Hematopoietic multipotent progenitor cell treated with erythropoietin and hydrocortisone succinate and interleukin-3 and kit ligand, for 15 days (in vitro differentiated cells): ENCODE data around the gene YOD1.

Experiments used
- DNase-seq: peaks from one replicate; pipeline ENCODE4 v3.0.0-alpha.2; 2015; ENCODE audit warnings: low spot score

Gene YOD1

DNA sequence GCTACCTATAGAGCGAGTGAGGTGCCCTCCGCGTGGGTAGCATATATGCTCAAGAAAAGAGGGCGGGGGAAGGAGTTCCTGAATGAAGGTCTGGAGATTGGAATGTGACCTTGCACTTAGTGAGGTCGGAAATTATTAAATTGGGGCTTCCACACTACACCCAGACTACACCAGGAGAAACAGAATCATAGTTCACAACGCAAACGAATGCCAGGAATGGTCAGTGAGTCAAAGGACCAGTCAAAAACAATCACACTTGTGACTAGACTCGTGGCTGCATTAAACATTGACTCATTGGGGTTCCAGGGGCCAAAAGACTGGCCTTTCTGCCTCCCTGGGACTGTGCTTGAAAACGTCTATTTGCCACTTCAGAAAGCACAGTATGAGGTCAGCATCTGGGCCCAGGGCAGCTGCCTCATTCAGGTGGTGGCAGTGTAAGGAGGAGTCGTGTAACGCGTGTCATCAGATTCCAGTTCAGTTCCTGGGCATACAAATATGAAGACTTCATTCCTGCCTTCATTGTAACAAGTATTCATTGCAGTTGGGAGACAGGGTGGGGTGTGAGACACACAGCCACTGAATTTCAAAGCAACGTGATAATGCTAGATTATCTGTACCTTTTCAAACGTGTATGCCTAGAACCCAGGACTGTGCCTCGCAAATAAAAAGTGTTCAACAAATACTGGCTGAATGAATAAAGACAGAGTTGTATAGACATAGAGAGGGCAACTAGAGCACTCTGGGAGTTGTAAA lies at the start of gene YOD1:
Gene YOD1 (minus strand): TSS at position 18 of the 753 bp plus-strand sequence. CDS start 178 bp downstream, outside the sequence.
- peak; percentile 41 for DNase-seq

DNA sequence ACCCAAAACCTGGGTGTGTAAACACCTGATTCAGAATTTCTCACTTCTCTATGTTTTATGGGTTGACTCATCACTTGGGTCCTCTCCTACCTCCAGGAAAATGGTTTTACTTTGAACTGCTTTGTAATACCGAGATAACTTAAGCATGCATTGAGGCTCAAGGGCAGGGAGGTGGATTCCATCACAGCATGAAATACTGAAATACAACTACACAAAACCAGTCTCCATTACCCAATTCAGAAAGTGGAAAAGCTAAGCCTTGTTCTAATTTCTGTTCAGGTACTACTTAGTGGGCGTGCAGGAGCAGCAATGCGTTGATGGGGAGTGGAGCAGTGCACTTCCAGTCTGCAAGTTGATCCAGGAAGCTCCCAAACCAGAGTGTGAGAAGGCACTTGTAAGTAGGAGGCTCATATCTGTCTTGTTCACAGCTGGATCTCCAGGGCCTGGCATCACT lies 46.9 kb upstream of the YOD1 start:
- no peak for DNase-seq

DNA sequence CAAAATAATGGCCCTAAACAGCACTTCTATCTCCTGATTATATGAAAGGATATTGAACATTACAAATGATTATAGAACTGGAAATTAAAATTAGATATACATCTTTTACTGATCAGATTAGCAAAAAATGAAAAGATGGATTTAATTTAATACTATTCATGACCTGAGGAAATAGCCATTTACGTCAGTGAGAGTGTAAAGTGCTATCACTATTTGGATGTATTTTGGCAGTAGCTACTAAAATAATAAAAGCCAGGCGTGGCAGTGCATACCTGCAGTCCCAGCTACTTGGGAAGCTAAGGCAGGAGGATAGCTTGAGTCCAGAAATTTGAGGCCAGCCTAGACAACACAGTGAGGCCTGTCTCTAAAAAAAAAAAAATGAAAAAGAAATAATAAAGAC lies 42.9 kb upstream of the YOD1 start:
- DNase-seq: no peak

DNA sequence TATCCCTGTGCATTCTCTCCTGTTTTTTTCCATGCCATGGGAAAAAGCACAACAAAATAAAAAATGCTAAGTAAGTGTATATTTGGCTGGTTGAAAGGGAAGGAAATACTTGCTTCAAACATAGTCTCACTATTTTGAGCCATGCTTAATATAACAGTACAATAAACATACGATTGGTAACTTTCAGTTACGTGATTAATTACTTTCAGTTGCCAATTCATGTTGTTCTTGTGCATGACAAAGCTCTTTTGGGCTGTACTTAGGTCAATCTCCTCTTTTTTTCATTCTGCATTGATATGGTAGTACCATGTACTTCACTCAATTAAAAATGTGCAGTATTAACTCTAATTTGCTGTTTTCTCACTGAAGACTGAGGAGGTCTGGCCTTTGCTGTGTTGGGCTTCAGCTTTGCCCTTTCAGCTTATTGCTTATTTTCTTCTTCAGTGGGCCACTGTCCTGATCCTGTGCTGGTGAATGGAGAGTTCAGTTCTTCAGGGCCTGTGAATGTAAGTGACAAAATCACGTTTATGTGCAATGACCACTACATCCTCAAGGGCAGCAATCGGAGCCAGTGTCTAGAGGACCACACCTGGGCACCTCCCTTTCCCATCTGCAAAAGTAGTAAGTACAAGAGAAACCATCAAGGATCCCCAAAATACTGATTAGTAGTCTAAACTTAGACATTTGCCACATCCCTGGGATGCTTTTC lies 40.3 kb upstream of the YOD1 start:
- no peak for DNase-seq

DNA sequence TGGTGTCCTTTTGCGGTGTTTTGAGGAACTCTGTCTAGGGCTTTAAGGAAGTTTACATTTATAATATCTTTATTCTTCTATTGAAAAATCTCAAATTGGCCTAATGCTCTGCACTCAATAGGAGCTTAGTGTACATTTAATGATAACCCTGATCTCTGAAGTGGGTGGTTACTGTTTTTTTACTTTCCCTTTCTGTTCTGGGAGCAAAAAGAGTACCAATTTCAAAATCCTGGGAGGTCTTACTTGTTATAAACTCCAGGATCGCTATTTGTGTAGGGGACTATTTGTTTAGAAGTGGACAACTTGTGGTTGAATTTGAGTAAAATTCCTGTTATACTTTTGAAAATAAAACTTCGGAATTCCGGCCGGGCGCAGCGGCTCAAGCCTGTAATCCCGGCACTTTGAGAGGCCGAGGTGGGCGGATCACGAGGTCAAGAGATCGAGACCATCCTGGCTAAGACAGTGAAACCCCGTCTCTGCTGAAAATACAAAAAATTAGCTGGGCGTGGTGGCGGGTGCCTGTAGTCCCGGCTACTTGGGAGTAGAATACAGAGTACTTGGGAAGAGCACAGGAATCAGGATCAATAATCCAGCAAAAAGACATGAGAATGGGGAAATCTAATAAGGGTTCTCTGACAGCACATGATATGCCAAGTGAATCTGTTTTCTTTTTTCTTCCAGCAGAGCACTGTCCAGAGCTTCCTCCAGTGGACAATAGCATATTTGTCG lies 38.8 kb upstream of the YOD1 start:
- DNase-seq: no peak

DNA sequence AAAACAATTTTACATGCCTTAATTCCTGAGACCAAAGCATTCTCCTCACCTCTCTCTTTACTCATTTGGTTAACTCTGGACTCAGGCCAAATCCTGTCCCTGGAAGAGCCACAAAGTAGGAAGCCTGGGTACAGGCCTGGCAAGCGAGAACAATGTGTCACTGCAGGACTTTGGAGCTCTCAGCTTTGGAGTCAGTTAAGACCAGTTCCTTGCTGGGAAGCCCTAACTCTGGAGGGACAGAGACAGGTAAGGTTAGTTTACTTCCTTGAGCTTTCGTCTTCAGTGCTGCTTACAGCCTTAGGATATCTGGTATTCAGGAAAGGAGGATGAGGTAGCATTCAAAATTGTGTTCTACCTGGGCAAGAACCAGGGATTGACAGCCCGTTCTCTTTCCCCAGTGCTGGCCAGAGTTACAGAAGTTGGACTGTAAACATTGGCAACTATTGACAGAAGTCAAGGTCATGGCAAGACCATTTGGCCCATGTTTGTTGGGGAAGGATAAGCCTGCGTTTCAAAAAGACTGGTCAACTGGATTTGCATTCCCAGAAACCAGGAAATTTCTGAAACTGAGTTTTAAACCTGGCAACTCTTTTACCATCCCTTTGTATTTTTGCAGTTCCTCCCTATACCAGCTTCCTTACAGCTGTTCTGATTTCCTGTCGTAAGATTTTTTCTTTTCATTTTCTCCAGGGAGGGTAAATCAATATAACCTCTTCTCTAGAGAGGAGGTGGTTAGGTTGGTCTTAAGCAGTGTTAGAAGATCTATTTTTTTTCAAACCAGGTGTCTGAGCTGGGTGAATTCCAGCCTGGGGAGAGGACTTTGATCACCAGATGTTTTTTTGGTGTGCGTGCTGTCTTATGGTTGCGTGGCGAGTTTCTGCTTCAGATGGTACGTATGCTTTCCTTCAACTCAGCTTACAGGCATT lies 38.0 kb upstream of the YOD1 start, which contains the start of gene C4BPB:
Gene C4BPB (plus strand): TSS at position 160 of the 926 bp plus-strand sequence. CDS start 672 bp downstream, at position 832.
- DNase-seq: no peak

DNA sequence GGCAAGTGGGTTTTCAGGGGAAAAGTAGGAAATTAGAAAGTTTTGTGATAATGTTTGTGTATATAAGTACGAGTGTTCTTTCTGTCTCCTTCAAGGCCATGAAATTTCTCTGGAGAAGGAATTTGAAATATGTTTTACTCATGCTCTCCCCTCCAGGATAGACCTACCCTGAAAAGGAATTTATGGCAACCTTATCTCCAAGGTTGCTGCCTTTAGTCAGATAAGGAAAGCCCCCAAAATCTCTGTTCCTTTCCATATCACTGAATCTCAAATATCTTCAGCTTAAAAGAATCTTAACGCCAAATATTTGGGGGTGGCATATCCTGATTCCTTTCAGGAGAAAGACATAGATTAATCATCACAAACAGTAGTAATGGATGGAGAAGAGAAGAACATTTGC lies 37.2 kb upstream of the YOD1 start:
- no peak for DNase-seq

DNA sequence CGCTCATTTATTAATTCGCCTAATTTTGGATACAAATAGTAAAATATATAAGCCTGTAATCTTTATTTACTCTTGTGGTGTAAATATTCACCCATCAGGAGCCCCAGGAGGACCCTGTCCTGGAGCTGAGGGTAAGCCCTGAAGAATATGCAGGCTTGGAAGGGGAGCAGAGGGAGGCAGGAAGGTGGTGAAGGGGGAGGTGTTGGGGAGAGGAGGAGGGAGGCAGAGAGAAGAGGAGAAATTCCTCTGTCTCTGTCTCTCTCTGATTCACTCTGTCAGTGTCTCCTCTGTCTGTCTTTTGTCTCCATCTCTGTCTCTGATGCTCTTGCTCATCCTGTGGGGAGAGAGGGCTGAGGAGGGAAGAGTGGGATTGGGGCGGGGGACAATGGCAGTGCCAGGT lies 34.9 kb upstream of the YOD1 start:
- DNase-seq: no peak

DNA sequence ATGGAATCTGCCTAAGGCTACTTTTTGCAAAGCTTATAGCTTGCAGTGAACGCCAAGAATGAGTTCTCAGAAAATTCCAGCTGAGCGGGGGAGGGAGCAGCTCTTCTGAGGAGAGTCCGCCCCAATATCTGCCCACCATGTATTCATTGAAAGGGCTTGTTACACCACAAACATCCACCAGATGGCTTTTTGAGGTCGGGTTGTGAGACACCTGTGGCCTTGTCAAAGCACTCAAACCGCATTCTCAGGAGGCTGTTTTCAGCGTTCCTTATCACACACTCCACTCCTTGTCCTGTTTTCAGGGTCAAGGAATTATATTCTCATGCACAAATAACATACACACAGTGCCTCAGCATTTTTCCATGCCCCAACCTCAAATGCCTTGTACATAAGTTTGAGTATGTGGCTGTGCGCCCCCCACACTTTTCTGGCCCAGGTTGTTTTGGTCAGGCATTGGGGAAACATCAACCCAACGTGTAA lies 33.7 kb upstream of the YOD1 start:
- peak; percentile 71 for DNase-seq

DNA sequence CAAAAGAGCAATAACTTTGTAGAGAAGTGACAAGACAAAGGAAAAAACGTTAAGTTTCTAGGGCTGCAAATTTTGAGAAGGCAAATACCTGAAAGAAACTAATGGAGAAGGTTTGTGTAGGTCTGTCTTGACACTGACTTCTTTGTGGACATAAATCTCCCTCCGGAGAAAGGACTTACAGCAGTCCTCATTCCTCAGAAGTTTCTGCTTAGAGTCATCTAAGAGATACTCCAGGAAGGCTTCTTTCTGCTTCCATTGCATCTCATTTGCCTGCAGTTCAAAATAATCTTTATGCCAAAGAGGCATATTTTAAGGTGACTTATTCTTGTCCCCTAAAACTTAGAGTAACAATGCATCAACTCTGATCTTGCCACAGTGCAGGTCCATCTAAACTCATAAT lies 33.2 kb upstream of the YOD1 start:
- no peak for DNase-seq

DNA sequence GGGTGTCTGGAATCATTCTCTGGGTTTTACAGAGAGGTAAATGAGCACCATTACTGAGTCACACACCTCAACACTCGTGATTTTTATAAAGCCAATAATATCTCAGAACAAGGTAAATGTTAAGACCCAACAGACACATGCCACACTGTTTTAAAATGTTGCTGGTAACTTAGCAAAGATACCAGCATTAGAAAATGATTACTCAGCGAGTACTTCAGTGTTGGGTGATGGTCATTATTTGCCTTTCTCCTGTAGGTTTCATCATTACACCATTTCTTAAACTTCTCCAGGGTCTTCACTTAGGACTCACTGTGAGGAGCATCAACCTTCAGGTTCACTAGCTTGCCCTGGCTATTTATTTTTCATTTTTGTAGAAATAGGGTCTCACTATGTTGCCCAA lies 30.8 kb upstream of the YOD1 start:
- no peak for DNase-seq

DNA sequence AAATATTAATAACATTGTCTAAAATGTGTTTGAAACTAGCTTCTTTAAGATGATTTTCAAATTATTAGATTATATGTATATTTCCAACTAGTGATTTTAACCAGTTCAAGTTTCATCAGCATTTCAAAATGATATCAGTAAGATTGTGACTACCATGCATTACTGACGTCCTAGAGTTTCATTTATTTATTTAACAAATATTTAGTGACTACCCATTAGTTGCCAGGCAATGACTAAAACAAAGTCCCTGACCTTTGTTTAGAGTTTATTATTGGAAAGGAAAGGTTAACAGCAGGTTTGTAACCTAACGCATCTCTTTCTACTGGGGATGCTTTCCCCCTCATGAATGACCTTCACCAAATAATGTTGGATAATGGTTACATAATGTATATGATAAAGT lies 30.1 kb upstream of the YOD1 start:
- DNase-seq: no peak

DNA sequence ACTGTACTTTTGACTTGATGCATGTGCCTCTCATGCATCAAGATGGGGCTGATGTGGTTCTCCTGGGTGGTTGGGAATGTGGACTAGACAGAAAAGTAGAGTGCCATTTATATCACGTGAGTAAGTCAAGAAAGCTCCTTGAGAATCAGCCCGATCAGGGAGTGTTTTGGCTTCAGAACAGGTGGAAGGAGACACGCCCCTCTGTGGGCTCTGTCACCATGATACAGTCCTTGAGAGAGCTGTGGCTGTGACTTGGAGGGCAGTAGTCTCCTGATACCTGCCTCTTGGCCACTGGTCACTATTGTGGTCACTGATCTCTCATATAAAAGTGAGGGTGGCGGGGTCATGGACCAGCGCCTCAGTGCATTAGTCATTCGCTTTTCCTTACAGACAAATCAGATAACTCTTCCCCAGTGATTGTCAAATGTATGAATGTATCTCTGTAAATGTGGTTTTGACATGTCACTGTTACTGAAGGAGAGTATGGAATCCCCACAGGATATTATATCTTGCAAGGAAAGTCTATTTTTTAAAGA lies 28.8 kb upstream of the YOD1 start:
- DNase-seq: no peak

DNA sequence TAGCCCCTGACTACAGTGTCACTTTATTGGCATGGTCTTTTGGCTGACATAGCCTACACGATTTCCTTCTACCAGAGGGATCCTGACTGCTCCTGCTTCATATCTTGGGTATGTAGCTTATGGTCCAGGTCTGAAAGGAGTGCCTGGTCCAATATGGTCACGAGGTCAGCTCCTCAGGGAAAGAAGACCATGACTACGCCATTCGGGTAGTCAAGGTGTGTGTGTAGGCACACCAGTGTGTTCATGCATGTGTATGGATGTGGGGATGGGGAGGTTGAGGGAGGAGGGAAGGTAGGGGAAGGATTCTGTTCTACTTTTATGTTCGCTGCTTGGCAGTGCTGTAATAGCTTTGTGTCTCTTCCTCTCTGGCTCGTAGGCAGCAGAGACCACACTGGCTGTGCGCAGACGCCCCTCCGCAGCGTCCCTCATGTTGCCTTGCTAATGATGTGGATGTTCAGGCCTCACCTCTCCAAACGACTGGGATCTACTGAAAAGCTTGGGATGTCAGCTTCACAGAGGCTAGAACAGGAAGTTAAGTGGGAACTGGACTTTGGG lies 27.6 kb upstream of the YOD1 start:
- DNase-seq: no peak

DNA sequence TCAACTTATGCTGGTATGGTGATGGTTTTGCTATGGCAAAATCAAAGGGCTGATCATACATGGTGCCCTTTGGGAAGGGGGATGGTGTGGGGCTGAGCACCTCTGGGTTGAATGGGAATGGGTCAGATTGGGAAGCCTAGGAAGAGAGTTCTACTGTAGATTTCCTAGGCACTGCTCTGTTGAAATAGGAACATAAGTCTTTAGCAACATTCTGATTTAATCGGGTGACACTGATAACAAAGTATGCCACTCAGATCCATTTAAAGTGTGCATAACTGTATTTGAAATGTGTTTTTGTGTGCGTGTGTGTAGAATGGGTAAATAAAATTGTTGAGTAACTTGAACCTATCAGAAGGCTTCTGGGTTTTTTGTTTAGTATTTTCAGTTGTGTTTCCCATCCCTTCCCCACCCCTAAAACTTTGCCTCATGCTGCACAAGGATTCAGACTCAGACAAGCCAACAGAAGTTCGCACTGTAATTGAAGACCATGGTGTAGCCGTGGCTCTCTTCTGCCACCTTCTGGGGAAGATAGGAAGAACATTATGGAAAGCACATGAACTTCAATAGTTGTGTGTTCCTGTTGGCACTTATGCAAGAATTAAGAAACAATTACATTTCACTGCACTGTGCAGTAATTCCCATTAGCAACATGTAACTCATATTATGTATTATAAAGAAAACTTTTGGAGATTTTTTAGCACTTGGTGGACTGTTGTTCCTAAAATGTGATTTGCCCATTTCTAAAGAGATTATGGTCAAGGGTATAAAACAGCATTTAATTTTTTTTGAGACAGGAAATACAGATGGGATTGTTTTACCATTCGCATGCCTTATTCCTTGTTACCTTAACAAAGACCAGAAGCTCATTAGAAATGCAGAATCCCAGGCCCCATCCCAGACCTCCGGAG lies 26.7 kb upstream of the YOD1 start:
- DNase-seq: peak; percentile 88

DNA sequence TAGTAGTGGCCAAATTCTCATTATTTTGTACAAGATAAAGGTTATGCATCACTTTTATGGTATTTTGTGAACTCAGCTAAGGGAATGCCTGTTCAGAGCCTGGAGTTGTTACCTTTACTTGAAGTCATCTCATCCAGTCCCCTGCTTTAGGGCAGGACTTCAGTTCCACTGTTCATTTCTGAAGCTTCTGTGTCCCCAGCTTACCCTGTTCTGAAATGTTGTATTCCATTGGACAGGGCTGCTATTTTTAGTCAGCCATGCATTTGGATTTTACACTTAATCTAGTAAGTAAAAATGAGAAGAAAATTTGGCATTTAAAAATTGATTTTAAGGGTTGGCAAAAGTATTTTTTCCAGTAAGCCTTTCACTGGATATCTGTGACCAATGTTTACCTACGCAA lies 26.0 kb upstream of the YOD1 start:
- no peak for DNase-seq

DNA sequence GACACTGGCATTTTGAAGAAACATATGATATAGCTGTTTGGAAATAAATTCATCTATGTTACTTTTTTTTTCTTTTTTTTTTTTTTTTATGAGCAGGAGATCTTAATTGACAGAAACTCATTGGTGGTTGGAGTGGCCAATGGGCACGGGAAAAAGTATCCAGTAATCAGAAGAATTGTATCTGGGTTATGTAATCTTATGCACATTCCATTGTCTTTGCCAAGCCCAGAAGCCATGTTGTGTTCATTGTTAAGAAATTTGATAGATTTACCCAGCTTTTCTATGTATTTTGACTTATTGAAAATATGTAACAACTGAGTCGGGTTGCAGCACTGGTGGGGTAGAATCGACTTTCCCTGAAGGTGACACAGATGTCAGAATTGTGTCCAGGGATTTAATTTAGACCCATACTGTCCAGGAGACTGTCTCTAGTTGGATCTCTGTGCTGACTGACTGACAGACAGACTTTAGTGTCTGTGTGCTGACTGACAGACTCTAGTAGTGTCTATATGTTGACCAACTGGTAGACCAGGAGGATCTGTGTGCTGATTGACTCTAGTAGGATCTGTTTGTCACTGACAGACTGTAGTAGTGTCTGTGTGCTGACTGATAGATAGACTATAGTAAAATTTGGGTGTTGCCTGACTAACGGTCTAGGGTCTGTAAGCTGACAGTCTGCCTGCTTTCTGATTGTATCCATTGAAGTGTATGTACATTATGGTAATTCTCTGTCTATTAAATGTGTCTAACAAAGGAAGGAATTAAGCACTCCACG lies 25.4 kb upstream of the YOD1 start:
- DNase-seq: peak; percentile 39

DNA sequence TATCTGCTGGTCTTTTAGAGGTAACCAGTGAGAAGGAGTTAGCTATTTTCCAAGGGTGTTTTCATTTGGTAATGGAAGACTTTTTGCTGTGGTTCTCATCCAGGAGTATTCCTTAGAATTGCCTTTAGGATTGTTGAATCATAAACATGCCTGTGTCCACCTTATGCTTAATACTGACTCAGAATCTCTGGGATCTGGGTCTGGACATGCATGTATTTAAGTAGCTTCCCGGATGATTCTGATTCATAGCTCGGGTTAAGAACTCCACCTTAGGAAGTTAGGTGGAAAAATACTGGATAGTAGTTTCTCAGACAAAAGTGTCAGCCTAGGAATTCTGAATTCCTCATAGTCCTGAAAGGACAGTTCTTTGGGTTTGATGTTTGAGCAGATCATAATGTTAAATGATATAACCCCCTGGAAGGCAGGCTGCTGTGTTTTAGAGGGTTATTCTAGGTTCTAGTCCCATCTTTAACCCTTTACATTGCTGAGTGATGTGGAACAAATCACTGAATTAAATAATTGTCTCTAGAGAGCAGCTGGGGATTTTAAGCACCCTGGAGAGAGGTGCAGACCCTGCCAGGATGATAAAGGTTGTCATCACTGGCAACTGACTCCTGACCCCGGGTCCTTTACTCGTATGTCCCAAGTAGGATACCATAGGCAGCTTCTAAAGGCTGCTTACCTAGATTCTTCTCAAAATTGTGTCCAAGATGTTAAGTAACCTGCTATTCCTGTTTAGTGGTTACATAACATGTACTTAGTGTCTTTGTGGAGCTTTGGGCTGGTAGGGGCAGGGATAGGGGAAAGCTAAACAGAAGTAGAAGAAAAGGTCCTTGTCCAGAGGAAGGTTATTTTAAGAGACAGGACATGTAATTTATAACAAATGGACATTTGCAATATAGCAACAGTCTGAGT lies 23.2 kb upstream of the YOD1 start:
- no peak for DNase-seq
